GM18858 (cell line): ENCODE data around the gene RAB6B.

ENCODE experiments used
- ATAC-seq: cut with Tn5 transposase; IDR thresholded peaks from one replicate; pipeline ENCODE4 v1.9.1; 2021; ENCODE audit not compliant: unreplicated experiment

Gene RAB6B

DNA sequence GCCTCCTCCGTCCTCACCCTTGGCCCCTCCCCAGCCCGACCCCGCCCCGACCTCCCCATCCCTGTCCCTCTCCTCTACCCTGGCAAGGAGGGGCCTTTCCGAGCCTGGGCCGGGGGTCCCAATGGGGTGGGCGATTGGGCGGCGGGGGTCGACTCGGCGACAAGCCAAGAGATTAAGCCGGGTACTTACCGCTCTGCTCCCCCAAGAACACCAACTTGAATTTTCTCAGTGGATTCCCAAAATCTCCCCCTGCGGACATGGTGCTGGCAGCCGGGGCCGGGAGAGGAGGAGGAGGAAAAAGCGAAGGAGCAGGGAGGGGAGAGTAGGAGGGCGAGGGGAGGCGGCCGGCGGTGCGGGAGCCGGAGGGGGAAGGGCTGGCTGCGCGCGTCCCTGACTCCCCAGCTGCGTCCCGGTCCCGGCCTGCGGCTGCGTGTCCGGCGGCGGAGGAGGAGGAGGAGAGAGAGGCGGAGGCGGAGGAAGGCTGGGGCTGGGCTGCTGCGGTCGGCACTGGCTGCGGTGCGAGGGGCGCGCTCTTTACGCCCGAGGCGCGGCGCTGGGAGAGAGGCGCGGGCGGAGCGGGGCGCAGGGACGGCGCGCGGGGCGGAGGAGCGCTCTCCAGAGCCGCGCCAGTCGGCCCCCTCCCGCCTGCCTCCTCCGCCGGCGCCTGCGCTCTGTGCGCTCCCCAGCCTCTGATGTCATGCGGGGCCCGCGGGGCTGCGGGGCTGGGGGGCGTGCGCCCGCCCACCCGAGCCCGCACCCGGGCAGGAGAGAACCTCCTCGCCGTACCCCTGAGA, at the start of gene RAB6B:
Gene RAB6B, minus strand, starts transcription at position 675 of the 794 bp plus-strand sequence. Its CDS starts 416 bp downstream, at position 259.
- ATAC-seq, result no peak

DNA sequence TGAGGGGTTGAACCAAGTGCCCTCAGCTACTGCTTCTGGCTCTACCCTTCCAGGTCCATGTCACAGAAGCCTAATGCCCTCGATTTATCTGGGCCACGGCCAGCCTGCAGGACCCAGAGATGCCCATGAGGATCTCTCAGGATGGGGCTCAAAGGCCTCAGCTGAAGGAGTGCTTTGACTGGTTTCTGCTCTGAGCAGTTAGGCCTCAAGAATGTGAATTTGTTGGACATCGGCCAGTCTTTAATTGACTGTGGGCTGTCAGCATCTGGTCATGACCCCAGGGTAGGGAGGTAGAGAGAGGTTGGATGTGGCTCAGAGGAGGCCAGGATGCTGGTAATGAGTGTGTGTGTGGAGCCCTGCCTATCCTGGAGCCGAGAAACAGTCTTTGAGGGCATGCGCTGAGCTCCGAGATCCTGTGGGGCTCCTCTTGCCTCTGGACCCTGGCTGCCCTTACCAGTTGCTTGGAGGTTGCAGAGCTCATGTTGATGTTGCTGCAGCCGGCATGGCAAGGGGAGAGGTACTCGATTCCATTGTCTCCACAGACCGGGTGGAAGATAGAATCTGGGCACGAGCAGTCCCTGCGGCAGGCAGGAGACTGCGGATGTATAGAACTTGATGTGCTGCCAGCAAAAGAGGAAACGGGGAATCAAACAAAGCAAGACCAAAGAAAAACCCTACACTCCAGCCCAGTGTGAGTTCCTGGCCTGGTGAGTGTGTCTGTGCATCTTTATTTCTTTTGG, 49.1 kb upstream of the RAB6B start:
- no peak for ATAC-seq

- no peak for ATAC-seq
These were observed 48.5 kb upstream of the RAB6B start for GRCh38 chr3:133944181-133944580.

DNA sequence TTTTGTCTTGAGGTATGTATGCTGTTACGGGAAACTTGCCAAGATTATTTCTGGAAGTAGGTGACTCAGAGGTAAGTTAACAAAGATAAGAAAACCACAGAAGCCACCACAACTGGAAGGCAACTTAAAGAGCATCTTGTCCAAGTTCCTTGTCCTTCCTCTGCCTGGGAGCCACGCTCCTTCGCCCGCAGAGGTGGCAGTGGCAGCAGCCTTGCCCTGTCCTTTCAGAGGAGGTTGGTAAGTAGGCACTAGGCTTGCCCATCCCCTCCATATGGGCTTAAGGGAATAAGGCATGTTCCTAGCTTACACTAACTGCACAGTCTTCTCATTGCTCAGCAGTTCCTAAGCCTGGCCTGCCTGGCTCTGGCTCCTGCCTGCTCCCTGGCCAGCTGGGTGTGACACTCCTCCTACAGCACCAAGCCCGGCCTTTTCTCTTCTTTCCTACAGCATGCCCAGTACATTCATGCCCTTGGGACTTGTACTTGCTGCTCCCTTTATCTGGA, 48.0 kb upstream of the RAB6B start:
- no peak for ATAC-seq

DNA sequence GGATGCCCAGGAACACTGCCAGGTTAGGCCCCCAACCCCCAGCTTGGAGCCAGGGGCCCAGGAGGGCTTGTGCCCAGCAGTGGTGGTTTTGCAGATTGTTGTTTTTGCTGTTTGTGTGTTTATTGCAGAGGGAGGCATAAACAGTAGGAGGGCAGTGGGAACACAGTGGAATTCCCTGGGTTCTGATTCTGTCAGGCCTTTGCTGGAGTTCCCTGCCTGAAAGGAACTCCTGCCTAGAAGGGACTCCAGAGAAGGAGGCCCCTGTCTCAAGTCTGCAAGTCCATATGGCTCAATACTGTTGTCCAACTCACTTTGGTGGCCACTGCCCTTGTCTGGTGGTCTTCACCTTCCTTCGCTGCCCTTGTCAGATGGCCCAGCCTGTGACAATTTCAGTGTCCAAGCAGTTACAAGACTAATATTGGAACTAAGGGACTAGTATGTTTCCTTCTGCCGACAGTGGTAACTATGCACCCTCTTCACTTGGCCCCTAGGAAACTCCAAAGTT, 47.4 kb upstream of the RAB6B start:
- no peak for ATAC-seq

DNA sequence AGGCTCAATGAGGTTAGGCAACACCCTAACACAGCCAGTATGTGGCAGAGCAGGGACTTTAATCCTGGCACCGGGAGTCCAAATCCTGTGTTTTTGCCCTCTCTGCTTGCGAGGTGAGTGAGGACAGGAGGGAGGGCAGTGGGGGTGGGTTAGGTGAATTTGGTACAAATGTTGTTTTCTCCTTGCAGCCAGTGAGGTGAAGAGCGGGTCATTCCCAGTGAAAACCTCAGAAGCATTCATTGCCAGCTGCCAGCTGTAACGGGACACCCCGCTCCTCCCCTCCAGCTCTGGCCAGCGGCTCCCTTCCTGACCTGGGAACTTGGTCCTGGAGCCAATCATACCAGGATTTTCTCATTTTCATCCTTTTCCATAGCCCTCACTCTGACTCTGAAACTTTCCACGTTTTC, 45.7 kb upstream of the RAB6B start:
- ATAC-seq, result no peak

- no peak for ATAC-seq
These were observed 44.9 kb upstream of the RAB6B start for GRCh38 chr3:133940536-133940935.

DNA sequence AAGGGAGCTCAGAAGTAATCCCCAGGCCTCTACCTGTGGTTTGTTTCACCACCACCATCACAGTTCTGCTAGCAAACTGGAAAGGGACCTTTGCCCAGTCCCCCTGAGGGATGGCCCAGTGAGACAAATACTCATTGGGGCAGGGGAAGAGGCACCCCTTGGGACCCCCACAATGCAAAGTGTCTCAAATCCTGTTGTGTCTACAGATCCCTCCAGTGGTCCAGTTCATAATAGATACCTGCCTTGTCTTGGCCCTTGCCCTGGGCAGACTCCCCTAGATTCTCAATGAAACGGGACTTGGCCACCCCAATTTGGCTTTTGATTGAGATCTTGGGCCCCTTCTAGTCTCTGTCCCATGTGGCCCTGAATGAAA, 43.8 kb upstream of the RAB6B start:
- ATAC-seq, result no peak

DNA sequence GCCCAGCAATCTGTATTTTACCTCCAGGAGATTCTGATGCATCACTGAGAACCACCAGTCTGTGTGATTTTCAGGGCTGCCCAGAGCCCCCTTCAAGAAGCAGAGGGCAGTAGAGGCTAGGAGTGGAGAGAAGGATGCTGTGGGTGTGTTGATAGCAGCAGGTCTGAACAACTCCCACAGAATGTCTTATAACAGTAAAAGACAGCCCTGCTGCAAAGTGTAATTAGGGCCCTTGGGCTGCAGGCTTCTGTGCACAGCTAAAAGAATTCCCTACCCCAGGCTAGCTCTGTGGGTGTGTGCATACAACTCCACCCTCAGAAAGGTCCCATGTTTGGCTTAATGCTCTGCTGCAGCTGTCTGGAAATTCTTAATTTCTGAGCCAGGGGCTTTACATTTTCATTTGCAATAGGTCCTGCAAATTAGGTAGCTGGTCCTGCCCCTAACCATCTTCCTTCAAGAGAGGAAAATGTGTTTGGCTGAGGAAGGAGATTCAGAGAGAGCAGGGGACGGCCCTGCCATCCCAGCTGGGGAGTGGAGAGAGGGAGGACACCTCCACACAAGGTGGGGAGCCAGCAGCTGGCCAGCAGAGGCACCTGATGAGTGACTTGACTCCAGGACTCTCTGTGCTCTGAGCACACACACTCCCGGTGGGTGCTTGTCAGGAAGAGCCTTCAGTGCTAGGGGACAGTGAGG, 43.2 kb upstream of the RAB6B start:
- ATAC-seq, result no peak

DNA sequence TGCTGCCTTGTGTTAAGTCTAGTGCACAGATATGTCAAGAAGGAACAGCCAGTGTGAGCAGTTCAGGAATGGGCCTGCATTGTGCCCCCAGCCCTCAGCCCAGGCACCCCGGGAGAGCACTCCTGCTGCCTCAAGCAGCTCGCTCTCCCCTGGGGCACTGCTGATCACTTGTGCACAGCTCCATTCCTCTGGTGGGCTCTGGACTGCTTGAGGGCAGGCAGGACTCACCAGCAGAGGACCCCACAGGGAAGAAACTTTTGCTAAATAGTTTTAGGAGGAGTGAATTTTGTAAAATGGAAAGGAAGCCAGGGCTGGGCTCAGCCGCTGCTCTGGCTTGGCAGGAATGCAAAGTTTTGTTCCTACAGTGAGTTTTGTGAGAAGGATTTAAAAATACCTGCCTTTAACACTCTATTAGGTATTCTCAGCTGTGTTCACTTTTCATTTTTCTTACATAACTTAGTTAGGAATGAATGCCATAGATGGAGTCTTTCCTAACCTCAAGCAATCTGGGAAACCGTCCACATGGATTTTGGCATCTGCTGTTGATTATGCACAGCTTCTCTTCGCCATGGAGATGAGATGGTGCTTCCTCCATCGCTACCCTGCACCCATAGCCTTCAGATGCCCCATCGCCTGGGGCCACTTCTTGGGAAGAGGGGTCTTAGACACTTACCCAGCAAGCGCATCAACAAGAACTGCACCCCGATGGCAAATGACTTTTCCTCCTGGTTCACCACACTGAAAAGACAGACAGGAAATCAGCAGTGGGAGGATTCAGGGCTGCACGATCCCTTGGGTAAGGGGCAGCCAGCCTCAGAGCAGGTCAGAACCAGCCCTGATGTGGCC, 42.3 kb upstream of the RAB6B start:
- no peak for ATAC-seq

- ATAC-seq, result no peak
These were observed 41.5 kb upstream of the RAB6B start for GRCh38 chr3:133937061-133937686.

- ATAC-seq, result no peak
These were observed 40.4 kb upstream of the RAB6B start for GRCh38 chr3:133935843-133936769.

DNA sequence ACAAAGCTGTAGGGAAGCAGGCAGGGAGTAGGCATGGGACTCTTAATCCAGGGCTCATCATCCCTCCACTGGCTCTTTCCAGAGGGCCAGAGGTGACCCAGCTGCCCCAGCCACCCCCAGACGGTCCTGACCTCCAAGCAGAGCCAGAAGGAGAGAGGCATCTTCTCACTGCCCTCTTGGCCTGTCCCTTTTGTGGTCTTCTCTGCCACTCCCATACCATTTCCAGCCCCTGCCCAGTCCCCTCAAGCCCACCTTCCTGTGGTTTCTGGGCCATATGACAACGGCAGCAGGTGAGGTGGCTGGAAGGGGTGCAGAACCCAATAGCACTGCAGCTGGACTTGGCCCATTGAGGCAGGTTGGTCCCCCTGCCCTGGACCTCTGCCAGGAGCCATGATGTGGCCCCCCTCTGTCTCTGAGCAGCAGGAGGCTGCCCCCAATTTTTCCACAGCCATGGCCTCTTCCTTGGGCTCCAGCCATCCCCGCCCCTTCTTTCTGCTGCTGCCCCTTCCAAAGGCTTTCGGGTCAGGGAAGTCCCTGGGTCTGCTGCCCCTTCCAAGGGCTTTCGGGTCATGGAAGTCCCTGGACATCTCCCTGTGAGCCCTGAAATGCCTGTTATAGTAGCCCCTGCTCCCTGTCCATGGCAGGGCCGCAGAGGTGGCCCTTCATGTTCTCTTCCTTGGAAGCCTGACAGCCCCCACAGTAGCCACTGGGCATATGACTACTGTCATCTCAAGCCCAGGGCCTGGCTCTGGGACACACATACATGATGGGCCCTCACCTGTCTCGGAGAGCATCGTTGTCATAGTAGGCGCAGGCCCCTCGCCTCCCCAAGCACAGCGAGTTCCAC, 39.5 kb upstream of the RAB6B start:
- no peak for ATAC-seq

DNA sequence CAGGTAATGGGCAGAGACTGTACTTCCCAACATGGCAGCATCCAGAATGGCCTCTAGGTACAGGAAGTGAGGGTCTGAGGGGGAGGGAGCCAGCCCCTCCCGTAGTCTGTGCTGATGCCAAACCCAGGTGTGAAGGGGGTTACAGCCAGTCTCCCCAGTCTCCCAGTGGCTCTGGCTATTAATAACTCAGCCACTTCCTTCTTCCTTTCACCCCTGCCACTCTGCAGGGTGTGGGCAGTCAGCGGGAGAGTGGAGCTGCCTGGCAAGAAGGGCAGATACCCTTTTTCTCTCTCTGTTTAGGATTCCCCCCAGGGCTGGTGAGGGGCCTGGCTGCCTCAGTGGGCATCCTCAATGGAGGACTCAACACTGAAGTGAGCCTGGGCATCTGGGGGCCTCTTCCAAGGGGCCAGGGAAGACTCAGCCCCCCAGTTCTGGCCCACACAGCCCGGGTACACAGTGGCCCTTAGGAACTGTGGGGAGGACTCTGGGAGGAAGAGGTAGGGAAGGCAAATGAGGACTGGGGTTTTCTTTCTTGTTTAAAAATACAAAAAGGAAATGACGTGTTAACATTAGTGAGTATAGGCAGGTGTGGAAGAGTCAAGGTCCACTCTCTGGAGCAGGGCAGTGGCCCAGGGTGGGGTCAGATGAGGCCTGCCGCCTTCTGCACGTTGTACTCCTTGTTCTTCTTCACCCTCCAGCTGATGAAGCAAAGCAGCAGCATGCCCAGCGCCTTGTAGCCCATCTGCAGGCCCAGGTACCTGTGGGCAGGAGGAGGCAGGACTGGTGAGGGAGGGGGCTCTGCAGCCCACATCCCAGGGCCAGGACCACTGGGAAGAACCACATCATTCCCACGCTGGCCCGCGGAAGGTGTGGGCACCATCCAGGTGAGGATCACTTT, 38.6 kb upstream of the RAB6B start:
- ATAC-seq, result no peak

GRCh38 chr3:133933097-133934024, 37.7 kb upstream of the RAB6B start:
- ATAC-seq, result no peak

GRCh38 chr3:133932009-133932408, 36.3 kb upstream of the RAB6B start:
- no peak for ATAC-seq
